Left cardiac atrium (tissue), 4 donors: ENCODE data around the gene ARHGAP31. TPM values are rescaled to one million over a fixed set of nuclear protein-coding genes. Genes with fewer than 3 reads are reported as not detected.
A peak's percentile ranks its signal among the peaks of the same experiment; 100 is the strongest.
"Not testable (repeated sequence)": the region's sequence is repeated elsewhere in the genome, so short reads cannot be mapped to it uniquely, and the experiment has no call there.

ENCODE experiments used
- ATAC-seq, 2 donors: fragments of 200-7000 bp; cut with Tn5 transposase; one replicate each; pipeline ENCODE4 v1.9.1; 2020; ENCODE audit warnings: mild to moderate bottlenecking in 2 of 2, moderate library complexity in 2 of 2
- DNase-seq: peaks from one replicate; pipeline ENCODE4 v3.0.0-alpha.2; 2020
- intact Hi-C, 2 donors: fragments of 100-400 bp; cut with DNase I; formaldehyde crosslinking; loops; one replicate each; pipeline versions ENCODE4 v1.14.1 to v1.15.1; 2022 to 2023
- total RNA-seq, 2 donors: library from RNA; stranded (reverse); fragmentation: NEBNext Ultra II Directional; extraction: Animal tissue kit (Norgen Biotek cat#: 25700); gene quantifications; one replicate each; pipeline ENCODE4 v1.2.1, GENCODE V29; 2021
- donor health status: DM: no; HTN: yes; CAD: no.
- donor health status: DM: no; HTN: yes; CAD: no; lungs with severe emphysema.
- donor health status: DM: yes; HTN: yes; CAD: no.
- donor health status: Dilated cardiomyopathy.

ARHGAP31 gene
- total RNA-seq, 2 donors from 2014 or later, result 33.5 to 44.0 TPM

DNA sequence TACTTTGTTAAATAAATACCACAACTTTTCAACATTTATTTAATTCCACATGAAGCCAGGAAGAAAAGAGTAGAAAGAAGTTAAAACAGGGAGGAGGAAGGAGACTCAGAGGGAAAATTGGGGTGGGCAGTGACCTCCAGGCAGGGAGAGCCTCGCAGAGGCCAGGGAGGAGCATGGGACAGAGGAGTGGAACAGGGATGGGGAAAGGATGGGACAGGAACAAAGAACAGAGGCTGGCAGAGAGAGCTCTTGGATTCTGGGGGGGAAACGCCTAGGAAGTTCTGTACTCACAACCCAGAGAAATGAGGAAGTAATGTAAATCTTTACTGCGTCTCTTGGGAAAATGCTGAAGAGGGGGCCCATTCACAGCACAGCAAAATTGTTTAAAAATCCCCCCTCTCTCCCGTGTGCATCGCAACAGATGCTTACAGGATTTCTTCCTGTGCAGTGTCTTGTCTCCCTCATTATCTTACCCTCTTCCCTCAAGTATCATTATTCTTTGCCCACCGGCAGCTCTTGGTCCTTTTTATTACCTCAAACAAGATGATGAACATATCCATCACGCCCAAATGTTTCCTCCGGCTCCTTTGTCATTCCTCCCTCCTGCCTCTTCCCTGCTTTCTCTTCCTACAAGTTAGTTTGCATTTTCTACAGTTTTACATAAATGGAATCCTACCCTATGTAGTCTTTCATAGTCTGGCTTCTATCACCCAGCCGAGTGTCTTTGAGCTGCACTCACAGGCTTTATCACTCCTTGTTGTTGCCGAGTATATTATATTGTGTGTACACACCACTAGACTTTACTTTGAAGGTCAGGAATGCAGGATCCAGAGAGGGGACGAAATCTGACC is 65.5 kb downstream of the ARHGAP31 start:
- DNase-seq (no peak), ATAC-seq (no peak)
- intact Hi-C loops, result loop anchor here in 1 of 2 donors (5.0 kb wide), 1 partner anchor 82 kb away; no protein-coding TSS in a partner anchor

DNA sequence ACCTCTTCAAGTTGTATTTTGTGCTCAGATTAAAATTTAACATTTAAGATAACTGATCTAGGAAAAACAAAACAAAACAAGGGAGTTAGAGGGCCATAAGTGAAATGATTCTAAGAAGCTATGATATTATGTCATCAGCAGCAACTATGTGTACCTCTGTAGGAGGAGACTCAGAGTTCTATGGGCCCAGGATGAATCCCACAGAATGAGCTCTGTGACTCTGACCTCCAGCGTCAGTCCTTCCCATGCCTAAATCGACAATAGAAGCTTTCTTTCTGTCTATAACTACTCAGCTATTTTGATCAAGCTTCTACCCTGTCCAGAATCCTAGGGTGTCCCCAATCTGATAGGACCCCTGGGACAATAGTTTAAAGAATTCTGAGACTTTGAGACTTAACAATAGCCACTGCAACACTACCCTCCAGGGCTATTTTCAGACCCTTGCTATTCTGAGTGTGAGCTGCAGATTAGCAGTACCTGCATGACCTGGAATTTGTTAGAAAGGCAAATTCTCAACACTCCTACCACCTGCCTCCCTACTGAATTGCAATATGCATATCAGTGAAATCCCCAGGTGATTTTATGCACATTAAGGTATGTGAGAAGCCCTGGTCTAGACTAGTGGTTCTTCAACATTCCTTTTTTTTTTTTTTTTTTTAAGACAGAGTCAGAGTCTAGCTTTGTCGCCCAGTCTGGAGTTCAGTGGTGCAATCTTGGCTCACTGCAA is 66.7 kb downstream of the ARHGAP31 start:
- intact Hi-C loops, result loop anchor here in 1 of 2 donors (5.0 kb wide), 1 partner anchor 84 kb away; no protein-coding TSS in a partner anchor
- DNase-seq (no peak), ATAC-seq (no peak)

DNA sequence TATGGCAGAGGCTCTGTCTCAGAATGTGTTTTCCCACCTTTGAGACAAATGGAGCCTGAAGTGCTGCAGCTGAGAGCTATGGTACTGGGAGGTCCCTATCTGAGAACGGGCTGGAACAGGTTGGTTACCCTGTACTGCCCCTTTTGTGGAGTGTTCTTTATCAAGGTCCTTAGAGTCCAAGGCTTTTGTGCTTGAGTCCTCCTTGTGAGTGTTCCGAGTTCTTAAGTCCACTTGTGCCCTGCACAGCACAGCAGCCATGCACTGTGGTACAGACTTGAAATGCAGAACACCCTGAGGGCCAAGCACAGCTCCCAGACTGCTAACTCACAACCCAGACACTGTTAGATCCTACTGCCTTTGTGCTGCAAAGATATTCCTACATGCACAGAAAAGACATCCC is 67.8 kb downstream of the ARHGAP31 start:
- ATAC-seq (no peak), DNase-seq (no peak)
- intact Hi-C loops, result loop anchor here in 1 of 2 donors (5.0 kb wide), 1 partner anchor 85 kb away; no protein-coding TSS in a partner anchor

DNA sequence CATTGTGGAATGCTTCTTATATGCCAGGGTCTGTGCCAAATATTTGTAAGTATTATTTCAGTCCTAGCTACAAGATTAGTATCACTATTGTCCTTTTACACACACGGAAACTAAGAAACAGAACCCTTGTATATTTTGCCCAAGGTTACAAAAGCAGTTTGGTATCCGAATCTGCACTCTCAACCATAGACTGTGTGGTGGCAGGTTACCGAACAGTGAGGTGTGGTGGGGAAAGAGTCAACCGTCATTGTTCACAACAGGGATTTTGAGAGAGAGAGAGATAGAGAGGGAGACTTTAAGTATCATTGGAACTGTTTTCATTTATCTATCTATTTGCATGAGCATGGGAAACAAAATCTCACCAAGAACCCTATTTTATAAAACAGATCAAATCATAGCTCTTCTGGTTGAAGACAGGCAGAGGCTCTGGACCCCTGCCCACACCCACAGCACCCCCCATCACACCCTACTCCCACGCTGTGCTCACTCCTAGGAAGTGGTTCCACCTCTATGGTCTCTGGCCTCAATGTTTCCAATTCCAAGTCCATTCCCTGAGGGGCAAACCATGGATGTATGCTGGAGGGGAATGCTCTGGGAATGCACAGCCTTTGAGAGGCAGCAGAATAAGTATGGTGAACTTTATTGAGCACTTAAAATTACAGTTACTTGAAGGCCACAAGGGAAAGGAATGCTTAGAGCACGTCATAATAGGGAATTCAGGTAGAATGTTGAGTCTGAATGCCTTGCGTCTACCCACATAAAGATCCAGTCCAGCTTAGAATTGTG is 69.0 kb downstream of the ARHGAP31 start:
- intact Hi-C loops, result loop anchor here in 1 of 2 donors (5.0 kb wide), 1 partner anchor 86 kb away; no protein-coding TSS in a partner anchor
- ATAC-seq, result no peak

DNA sequence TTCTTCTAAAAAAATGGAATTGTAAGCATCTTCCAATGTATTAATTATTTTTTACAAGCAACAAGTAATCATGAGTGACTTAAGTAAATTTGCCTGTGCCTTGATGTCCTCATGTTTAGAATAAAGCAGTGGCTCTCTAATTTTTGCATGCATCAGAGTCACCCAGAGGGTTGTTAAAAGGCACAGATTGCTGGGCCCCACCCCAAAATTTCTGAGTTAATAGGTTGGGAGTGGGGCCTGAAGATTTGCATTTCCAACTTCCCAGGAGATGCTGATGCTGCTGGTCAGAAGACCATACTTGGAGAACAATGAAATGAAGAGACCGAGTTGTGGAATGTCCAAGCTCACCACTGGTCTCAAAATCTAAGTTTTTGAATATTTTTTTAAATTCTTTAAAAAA is 70.2 kb downstream of the ARHGAP31 start:
- intact Hi-C loops, result loop anchor here in 1 of 2 donors (5.0 kb wide), 1 partner anchor 87 kb away; no protein-coding TSS in a partner anchor
- no peak for DNase-seq

More for the DNA sequence above, 69.0 kb downstream of the ARHGAP31 start:
- DNase-seq, result no peak

DNA sequence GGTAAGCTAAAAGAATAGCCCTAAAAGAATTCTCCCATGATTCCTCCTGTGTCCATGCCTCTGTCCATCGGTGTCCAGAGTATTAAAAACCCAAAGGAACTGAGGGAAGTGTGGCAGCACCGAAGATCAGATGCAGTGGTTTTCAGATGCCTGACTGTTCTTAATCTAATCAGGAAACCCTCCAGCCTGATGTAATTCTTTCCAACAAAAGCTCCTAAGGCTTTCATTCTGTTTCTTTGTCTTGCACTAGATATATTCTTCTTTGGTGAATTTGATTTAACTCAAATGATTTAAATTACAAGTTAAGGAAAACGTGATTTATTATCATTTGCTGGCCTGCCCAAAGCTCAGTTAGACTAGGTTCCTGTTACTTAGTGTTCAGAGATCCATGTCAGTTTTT is 71.2 kb downstream of the ARHGAP31 start:
- intact Hi-C loops, result no loop called here
- ATAC-seq, result no peak

More for the DNA sequence above, 70.2 kb downstream of the ARHGAP31 start:
- no peak for ATAC-seq

DNA sequence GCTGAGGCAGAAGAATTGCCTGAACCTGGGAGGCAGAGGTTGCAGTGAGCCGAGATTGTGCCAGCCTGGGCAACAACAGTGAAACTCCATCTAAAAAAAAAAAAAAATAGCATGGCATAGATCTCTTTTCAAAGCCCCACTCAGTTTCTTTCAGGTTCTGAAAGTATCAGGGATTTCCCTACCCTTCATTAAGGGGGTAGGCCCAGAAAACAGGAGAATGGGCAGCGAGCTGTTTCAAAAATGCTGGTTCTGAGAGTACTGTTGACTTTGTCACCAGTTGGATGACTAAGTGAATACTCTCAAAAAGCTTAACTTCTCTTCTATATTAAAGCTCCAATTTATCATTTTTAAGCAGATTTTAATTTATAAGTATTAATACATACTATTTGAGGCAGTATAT is 72.8 kb downstream of the ARHGAP31 start:
- DNase-seq, result no peak
- intact Hi-C loops, result no loop called here
- ATAC-seq, result no peak

More for the DNA sequence above, 71.2 kb downstream of the ARHGAP31 start:
- no peak for DNase-seq

DNA sequence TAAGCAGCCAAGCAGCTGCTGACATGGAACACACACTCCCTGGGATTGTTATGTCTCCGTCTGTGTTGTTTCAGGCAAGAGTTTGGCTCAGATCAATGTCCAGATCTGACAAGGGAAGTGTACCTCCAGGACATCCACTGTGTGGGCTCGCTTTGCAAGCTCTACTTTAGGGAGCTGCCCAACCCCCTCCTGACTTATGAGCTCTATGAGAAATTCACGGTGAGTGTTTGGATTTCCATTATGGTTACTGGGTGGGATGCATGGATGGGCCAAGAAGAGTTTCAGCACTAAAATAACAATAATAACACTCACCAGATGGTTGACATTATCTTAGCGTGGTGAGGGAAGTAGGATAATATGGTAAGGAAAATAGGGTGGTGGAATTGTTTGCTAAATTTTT is 74.1 kb downstream of the ARHGAP31 start:
- ATAC-seq (peak in 1 of 2 donors; percentile 38), DNase-seq (peak; percentile 47)
- intact Hi-C loops, result no loop called here

DNA sequence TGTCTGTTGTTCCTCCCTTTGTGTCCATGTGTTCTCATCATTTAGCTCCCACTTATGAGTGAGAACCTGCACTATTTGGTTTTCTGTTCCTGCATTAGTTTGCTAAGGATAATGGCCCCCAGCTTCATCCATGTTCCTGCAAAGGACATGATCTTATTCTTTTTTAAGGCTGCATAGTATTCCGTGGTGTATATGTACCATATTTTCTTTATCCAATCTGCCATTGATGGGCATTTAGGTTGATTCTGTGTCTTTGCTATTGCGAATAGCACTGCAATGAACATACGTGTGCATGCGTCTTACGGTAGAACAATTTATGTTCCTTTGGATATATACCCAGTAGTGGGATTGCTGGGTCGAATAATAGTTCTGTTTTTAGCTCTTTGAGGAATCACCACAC is 77.6 kb downstream of the ARHGAP31 start:
- DNase-seq, ATAC-seq, intact Hi-C loops: not testable (repeated sequence)

DNA sequence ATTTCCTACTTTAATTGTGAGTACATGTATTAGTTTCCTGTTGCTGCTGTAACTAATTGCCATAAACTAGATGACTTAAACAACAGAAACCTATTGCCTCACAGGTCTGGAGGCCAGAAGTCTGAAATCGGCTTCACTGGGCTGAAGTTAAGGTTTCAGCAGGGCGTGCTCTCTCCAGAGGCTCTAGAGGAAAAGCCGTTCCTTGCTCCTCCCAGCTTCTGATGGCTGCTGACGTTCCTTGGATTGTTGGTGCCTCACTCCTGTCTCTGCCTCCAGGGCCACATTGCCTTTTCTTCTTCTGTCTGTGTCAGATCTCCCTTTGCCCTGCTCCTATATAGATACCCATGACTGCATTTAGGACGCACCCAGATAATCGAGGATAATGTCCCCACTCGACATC is 80.9 kb downstream of the ARHGAP31 start:
- no peak for ATAC-seq
- DNase-seq, result no peak
- intact Hi-C loops, result no loop called here

DNA sequence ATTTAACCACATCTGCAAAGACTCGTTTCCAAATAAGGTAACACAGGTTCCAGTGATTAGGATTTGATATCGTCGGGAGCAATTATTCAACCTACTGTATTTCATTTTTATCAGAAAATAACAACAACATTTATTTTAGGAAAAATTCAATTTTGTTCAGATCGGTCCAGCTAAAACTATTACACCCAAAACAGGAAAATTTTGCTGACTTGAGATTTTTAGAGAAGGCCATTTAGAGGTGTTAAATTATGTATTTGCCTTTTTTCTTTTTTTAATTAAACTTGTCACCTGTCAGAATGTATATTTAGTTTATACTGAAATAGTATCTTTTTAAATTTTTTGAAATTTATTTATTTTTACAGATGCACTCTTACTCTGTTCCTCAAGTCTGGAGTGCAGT is 81.3 kb downstream of the ARHGAP31 start:
- no peak for ATAC-seq
- DNase-seq, result no peak
- intact Hi-C loops, result no loop called here

DNA sequence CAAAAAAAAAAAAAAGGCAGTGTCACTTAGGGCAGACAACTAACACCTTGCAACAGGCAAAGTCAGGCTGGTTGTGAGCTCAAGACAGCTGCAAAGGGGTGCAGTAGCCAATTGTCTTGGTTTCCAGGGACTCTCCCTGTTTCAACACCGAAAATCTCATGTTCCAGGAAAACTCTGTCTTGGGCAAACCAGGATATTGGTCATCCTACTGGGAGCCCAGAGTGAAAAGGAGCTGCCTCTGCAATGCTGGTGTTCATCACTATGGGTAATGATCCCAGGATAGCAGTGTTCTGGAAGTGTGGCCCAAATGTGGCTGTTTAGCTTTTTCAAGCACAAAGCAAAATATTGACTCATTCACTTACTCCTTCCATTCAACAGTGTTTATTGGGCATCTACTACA is 82.6 kb downstream of the ARHGAP31 start:
- DNase-seq (no peak), ATAC-seq (peak in 1 of 2 donors; percentile 50)
- intact Hi-C loops, result no loop called here

DNA sequence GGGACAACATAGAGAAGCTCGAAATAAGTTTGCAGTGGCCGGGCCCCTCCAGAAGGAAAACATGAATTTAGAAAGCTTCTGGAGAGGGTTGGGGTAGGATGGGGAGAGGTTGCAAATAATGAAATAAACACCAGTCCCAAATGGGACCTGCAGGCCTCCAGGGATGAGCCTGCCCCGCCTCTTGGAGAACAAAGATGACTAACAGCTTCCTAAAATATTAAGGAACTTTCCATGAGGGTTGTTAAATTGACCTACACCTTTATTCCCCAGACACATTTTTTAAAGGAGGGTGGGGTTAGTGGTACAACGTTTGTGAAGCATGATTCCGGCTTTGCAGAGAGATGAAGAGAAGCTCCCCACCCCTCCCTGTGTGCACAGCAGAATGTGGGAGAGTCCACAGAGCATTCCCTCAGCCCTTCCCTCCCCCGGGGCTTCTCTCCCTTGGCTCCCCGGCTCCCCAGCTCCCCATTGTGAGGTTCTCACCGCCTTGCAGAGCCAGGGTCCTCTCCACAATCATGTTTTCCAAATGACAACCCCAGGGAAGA is 84.1 kb downstream of the ARHGAP31 start:
- DNase-seq (no peak), ATAC-seq (no peak)
- intact Hi-C loops, result no loop called here

DNA sequence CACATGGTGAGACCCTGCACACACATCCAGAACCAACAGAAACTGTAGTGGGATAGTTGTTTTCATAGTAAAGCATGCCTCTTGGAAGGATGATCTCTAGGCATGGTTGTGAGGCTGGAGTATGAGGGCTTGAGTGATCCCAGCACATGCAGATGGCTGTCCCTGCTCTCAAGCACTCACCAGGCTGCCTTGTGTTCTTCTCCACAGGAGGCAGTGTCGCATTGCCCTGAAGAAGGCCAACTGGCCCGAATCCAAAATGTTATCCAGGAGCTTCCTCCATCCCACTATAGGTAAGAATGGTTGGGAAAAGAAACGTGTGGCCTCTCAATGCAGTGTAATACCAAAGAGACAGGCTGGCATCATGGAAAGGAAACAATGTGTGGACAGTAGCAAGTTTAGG is 86.5 kb downstream of the ARHGAP31 start:
- intact Hi-C loops, result no loop called here
- DNase-seq (no peak), ATAC-seq (no peak)

DNA sequence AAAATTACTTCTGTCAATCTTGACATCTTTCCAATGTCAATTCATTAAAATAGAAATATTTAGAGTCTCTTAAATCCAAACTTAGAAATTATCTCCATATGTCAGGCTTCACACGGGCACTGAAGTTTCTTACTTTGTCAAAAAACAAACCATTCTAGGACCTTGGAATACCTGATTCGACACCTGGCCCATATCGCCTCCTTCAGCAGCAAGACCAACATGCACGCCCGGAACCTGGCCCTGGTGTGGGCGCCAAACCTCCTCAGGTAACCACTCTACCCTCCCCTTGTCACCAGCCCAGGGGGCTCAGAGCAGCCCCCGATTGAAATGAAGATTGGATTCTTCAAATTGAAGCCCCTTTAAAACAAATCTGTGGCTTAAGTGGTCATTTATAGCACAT is 88.0 kb downstream of the ARHGAP31 start:
- DNase-seq (no peak), ATAC-seq (no peak)
- intact Hi-C loops, result no loop called here

DNA sequence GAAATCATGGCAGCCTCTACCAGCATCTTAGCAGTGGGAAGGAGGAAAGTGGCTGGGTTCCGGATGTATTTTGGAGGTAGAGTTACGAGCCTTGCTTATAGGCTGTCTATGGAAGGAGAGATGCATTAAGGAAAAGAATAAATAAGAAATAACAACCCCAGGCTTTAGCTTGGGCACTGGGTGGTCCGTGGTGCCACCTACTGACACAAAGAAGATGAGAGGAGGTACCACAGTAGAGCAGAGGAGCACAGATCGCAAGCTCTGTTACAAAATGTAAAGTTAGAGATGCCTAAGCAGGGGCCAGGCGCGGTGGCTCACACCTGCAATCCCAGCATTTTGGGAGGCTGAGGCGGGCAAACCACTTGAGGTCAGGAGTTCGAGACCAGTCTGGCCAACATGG is 94.4 kb downstream of the ARHGAP31 start:
- no peak for ATAC-seq
- no peak for DNase-seq
- intact Hi-C loops, result no loop called here

DNA sequence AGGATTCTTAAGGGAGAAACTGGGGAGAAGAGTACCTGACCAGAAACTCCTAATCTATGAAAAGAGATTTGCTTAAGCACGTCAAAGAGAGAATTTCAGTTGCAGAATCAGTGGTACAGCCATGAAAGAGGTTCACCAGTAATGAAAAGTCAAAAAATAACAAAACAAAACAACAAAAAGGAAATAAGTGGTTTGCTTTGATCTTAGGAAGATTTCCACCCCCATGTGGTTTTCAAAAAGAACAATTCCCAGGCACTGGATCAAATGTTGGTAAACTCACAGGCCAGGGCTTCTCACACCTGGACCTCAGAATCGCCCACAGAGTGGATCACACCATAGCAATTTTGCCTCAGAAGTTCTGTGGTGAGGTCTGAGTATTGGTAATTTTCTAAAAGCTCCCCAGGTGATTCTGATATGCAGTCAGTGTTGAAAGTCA is 101.8 kb downstream of the ARHGAP31 start:
- intact Hi-C loops, result no loop called here
- DNase-seq (no peak), ATAC-seq (no peak)

DNA sequence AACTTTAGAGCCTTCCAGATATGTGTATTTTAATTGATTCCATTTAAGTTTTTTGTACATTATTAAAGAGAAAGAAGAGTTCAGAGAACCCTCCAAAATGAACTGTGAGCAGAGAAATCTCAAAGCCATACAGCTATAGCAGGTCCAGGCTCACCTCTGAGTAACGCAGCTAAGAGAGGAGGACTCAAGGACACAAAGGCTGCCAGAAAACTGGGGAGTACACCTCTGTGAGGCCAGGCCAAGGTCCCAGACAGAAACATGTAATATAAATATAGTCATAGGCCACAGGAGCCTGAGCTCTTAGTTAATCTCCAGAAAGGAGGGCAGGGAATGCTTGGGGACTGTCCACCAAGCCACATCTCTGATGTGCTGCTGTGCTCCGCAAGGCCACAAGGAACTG is 102.7 kb downstream of the ARHGAP31 start:
- DNase-seq, result no peak
- no peak for ATAC-seq
- intact Hi-C loops, result no loop called here

DNA sequence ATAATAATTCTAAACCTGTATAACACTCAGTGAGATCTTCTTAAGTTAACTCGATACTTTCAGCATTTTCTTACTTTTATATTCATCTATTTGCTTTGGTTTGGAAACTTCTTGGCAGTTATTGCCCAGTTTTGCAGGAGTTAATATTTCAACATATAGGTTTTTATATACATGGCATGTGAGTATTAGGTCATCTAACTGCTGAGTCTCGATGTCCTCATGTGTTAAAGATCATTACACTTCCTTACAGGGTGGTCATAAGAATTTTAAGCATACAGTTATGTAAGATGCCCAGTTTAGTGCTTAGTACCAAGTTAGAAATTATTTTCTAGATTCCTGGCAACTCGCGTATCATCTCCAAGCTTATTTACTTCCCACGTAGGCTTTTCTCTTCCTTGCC is 106.3 kb downstream of the ARHGAP31 start:
- intact Hi-C loops, result no loop called here
- ATAC-seq, result no peak
- DNase-seq, result no peak
